ENCODE results near the gene PIK3R1.

Gene PIK3R1

GRCh38 chr5:68330574-68330973 lies 115.0 kb downstream of the PIK3R1 start:
- no peak for DNase-seq (ENCODE audit: low read depth in 2 of 2)

DNA sequence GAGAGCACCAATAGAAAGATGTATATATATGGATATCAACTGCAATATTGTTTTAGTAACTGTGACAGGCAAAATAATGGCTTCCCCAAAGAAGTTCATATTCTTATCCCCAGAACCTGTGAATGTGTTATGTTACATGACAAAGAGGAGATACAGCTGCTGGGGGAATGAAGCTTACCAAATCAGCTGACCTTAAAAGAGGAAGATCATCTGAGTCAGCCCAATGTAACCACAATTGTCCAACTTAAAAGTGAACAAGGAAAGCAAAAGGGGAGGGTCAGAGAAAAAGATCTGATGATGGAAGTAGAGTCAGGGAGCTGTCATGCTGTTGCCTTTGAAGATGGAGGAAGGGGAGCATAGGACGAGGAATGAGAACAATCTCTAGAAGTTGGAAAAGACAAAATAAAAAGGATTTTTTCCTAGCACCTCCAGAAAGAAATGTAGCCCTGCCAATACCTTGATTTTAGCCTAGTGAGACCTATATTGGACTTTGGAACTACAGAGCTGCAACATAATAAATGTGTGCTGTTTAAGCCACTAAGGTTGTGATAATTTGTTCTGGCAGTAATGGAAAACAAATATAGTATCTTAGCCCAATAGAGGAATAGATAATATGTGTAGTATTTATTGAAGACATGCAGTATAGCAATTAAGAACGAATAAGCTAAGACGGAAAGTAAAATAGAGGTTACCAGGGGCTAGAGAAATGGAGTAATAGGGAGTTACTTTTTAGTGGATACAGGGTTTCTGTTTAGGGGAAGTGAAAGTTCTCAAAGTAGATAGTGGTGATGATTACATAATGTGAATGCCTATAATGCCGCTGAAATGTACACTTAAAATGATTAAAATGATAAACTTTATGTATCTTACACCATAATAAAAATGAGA lies 115.9 kb downstream of the PIK3R1 start:
- DNase-seq (ENCODE audit: low read depth in 2 of 2), result no peak

DNA sequence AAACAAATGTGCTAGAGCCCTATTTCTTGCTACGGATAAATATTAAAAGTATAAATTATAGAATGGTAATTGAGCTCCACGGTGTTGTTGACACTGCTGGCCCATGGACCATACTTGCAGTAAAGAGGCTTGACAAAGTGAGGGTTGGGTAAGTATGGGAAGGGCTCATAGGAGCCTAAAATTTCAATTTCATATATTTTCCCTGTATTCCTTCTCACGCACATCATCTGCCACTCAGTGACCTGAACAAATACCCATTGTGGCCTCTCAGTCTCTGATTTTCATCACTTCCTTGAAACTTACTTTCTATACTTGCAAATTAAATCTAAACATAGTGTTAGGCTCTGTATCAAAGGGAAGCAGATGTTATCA lies 116.5 kb downstream of the PIK3R1 start:
- no peak for DNase-seq (ENCODE audit: low read depth in 2 of 2)

DNA sequence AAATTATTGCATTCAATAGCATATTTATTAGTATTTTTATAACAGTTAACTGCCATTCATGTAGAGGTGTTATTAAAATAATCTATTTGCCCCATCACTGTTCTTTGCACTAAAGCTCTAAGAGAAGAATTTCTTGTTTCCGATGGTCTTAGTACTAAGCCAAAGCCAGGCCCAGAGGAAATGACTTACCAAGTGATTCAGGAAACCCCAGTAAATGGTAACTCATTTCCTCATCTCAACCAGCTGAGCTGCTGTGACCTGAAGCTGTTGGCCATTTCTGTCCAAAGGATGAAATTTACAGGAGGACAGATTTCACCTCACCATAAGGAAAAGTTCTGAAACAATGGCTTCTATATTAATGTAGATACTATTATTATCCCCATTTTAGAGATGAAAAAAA lies 117.0 kb downstream of the PIK3R1 start:
- DNase-seq (ENCODE audit: low read depth in 2 of 2), result no peak

GRCh38 chr5:68333649-68334552 lies 118.3 kb downstream of the PIK3R1 start:
- no peak for DNase-seq (ENCODE audit: low read depth in 2 of 2)

DNA sequence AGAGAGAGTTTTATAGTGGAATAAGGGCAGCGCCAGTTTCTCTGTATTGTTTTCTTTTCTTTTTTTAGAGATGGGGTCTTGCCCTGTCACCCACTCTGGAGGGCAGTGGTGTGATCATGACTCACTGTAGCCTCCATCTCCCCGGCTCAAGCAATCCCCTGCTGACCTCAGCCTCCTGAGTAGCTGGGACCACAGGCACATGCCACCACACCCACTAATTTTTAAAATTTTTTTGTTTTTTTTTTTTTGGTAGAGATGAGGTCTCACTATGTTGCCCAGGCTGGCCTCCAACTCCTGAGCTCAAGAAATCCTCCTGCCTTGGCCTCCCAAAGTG lies 119.0 kb downstream of the PIK3R1 start:
- no peak for DNase-seq (ENCODE audit: low read depth in 2 of 2)

DNA sequence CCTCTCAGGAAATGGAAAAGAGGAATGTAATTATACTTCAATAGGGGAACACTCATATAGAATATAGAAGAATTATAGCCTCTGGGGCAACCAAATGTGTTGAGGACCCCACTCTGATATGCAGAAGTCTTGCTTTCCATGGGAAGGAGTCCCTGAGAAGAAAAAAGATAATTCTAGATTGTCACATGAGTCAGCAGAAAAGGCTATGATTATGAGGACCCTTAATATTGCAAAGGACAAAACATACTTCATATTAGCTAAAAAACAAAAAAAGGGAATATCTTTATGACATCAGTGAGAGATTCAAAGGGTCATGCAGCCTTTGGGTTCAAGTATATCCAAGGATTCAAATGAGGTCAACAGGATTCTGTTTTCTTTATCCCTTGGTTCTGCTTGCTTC lies 119.5 kb downstream of the PIK3R1 start:
- no peak for DNase-seq (ENCODE audit: low read depth in 2 of 2)

DNA sequence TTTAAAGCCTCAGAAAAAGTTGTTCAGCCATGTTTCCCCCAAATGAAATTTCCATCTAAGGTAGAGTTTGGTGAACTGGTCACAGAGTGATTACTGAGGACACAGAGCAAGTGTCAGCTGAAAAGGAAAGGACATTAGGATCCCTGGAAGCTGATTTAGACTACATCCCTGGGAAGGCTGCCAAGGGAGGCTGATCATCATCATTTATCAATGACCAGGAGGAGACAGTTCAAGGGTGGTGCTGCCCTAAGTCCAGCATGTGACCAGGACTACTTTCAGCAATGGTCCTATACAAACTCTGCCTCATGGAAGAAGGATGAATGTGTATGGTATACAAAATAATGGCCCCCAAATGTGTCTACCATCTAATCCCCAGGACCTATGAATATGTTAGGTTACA lies 120.6 kb downstream of the PIK3R1 start:
- no peak for DNase-seq (ENCODE audit: low read depth in 2 of 2)

DNA sequence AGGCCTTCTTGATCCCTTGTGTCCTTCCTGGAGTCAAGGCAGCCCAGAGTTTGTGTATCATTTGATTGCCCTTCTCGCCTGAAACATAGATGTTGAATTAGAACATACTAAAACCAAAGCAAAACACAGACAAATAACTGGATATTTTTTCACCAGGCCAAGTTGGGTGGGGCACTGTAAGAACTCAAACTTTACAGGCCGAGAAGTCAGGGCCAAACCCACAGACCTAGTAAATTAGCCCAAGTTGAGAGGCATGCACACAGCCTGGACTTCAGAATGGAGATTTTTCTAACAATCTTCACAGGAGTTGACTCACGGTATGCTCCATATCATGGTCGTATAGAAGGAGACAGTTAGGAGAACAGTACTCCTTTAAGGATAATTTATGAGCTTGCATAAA lies 121.7 kb downstream of the PIK3R1 start:
- DNase-seq (ENCODE audit: low read depth in 2 of 2), result no peak

DNA sequence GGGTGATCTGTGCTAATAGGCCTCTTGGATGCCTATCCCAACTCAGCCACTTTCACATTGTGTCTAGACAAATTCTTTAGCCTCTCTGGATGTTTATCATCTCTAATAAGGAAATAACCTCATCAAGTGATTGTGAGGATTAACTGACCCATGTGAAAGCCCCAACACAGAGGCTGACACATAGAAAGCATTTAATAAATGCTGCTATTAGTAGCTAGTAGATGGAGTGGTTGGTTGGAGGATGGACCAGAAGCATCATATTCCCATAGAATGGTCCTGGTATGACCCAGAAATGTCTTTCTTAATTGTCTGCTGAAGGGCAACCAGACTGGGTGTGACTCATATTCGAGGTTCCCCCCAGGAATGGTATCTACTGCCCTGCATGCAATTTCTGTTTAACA lies 124.4 kb downstream of the PIK3R1 start:
- DNase-seq (ENCODE audit: low read depth in 2 of 2), result no peak

DNA sequence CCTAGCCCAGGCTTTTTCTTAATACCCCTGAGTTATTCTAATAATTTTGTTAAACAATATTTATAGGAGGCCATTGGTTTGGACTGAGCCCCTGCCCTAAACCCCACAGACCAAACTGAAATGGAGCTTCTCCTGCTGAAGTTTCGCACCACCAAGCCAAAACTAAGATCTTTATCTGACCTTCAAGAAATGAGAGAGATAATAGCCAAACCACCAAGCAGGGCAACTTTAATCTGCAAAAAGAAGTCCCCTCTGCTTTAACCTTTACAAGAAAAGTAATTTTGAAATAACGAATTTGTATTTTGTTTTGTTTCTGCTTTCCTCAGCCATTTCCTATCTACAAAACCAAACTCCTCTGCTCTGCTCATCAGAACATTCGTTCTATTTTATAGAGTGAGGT lies 125.5 kb downstream of the PIK3R1 start:
- no peak for DNase-seq (ENCODE audit: low read depth in 2 of 2)

- DNase-seq (ENCODE audit: low read depth in 2 of 2), result no peak
Measured at GRCh38 chr5:68342693-68343092, 127.1 kb downstream of the PIK3R1 start.

GRCh38 chr5:68343421-68343826 lies 127.9 kb downstream of the PIK3R1 start:
- peak in 1 of 2 donors; percentile 2 for DNase-seq (ENCODE audit: low read depth in 2 of 2)

DNA sequence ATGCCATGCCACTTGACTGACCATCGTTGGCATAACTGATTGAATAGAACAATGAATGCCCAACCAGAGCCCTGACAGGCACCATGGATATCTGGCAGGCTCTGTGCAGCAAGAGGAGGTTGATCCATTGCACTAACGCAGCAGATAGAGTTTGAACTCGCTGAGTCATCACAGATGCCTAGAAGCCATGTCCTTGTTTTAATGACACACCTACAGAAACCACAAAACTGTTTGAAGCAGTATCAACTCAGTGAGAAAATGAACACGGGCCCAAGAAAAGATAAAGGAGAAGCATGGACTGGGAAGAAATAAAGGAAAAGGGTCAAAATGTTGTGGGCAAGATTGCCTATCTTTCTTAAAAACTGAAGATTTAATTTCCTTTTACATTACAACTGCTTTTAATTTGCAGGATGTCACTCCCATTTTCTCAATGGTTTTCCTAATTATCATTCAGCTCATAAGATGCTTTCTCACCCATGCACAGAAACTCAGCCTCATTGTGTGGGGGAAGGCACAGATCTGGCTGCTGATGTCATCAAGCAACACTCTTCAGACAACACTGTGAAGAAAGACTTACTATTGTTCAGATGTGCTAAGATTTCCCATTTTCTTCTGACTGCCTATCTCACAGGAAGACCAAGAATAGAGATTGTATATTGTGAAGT lies 129.0 kb downstream of the PIK3R1 start:
- DNase-seq (ENCODE audit: low read depth in 2 of 2), result no peak

DNA sequence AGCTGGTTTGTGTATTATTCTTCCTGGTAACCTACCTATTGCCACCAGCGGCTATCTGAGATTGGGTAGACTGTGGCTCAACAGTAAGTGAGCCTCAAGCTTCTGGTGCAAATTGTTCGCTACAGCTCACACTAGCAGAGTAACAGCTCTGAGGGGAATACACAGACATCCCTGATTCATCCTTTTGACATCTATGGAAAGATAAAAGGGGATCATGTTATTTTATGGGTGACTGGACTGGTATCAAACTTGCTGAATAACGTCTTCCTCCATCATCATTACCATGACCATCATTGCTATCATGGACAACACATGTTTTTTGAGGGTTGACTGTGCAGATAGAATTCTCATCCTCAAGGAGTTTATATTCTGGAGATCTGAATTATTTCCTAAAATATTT lies 129.6 kb downstream of the PIK3R1 start:
- no peak for DNase-seq (ENCODE audit: low read depth in 2 of 2)

DNA sequence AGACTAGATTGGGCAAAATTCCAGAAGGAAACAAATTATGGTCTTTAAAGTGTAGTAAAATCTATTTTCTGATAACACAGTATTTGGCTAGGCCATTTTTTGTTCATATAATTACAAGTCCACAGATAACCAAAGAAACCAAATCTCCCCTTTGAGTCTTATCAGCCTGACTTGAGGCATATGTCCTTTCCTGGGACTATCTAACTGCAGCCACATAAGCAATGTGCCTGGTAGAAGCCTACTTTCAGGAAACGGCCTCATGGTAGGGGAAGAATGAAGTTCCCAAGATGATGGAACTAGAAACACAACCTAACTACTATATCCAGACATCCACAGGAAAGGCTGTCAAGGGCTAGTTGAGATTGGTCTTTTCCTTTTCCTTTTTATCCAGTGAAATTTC lies 130.0 kb downstream of the PIK3R1 start:
- no peak for DNase-seq (ENCODE audit: low read depth in 2 of 2)

- DNase-seq (ENCODE audit: low read depth in 2 of 2), result no peak
Measured at GRCh38 chr5:68347536-68347935, 132.0 kb downstream of the PIK3R1 start.

GRCh38 chr5:68348447-68349222 lies 133.1 kb downstream of the PIK3R1 start:
- no peak for DNase-seq (ENCODE audit: low read depth in 2 of 2)

- no peak for DNase-seq (ENCODE audit: low read depth in 2 of 2)
Measured at GRCh38 chr5:68350176-68350575, 134.6 kb downstream of the PIK3R1 start.
